Activated CD8-positive, alpha-beta memory T cell treated with anti-CD3 and anti-CD28 coated beads for 24 hours (primary cell): Measurements from ENCODE around the gene BCL2L12.

Experiments
- DNase-seq: peaks from one replicate; pipeline ENCODE4 v3.0.0-alpha.2; 2020

Gene BCL2L12

GRCh38 chr19:49686503-49687088 lies 20.9 kb downstream of the BCL2L12 start:
- DNase-seq = no peak

GRCh38 chr19:49687150-49687549 lies 21.4 kb downstream of the BCL2L12 start:
- DNase-seq = no peak

- DNase-seq = no peak
These were observed 22.0 kb downstream of the BCL2L12 start for GRCh38 chr19:49687566-49688316.

GRCh38 chr19:49688531-49689132 lies 22.9 kb downstream of the BCL2L12 start:
- DNase-seq = peak; percentile 60

- DNase-seq = peak; percentile 80
These were observed 23.7 kb downstream of the BCL2L12 start, which contains the start of gene ADM5 for GRCh38 chr19:49689133-49690078. Gene ADM5 (plus strand): TSS chr19:49689594. CDS start chr19:49689838, 244 bp downstream.

GRCh38 chr19:49690079-49690655 lies 24.4 kb downstream of the BCL2L12 start:
- DNase-seq = no peak

GRCh38 chr19:49690656-49691242 lies 25.0 kb downstream of the BCL2L12 start, which contains the start of gene CPT1C:
Gene CPT1C (plus strand): TSS chr19:49691116. CDS start chr19:49692253, 1,137 bp downstream.
- DNase-seq = peak; percentile 81

GRCh38 chr19:49691243-49692146 lies 25.8 kb downstream of the BCL2L12 start:
- peak; percentile 75 for DNase-seq

GRCh38 chr19:49692147-49692506 lies 26.4 kb downstream of the BCL2L12 start:
- DNase-seq = no peak

GRCh38 chr19:49696115-49696514 lies 30.4 kb downstream of the BCL2L12 start:
- DNase-seq = no peak

- DNase-seq = no peak
These were observed 31.1 kb downstream of the BCL2L12 start for GRCh38 chr19:49696865-49697264.

GRCh38 chr19:49699364-49699763 lies 33.6 kb downstream of the BCL2L12 start:
- DNase-seq = no peak

GRCh38 chr19:49700563-49700962 lies 34.8 kb downstream of the BCL2L12 start:
- no peak for DNase-seq

GRCh38 chr19:49701271-49701786 lies 35.6 kb downstream of the BCL2L12 start:
- DNase-seq = no peak

GRCh38 chr19:49704888-49705642 lies 39.3 kb downstream of the BCL2L12 start:
- no peak for DNase-seq

GRCh38 chr19:49705919-49706318 lies 40.2 kb downstream of the BCL2L12 start:
- DNase-seq = no peak

GRCh38 chr19:49710372-49710951 lies 44.7 kb downstream of the BCL2L12 start:
- DNase-seq = no peak

GRCh38 chr19:49712397-49712859 lies 46.7 kb downstream of the BCL2L12 start:
- DNase-seq = no peak

- DNase-seq = no peak
These were observed 47.6 kb downstream of the BCL2L12 start for GRCh38 chr19:49713236-49713845.
